ENCODE data around the gene WRAP53.

WRAP53 gene

DNA sequence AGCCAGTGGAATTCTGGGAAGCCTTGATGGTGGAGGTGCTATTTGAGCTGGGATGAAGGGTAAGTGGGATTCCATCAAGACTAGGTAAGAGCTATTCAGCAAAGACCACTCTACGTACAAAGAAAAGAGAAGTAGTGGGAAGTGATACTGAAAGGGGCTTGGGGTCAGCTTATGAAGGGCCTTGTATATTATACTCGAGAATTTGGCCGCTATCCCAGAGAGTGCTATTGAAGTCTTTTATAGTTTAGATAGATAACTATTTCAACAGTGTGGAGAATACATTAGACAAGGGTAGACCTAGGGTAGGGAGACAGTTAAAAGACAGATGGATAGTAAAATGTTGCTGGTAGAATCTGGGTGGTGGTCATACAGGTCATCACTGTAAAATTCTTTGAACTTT, 39.6 kb downstream of the WRAP53 start:
- TF ChIP-seq TAF1 (IDR thresholded peaks at IDR 0.05; ENCODE audit: borderline replicate concordance, insufficient read depth, low read length) (no peak), POLR2AphosphoS5 (IDR thresholded peaks at IDR 0.05; ENCODE audit: low read depth, low read length) (no peak), SIN3A (IDR thresholded peaks at IDR 0.05; ENCODE audit: borderline replicate concordance, insufficient read depth, low read length) (no peak), FOXP2 (optimal IDR thresholded peaks at IDR 0.05; ENCODE audit: borderline replicate concordance, extremely low read depth, extremely low read length, insufficient read depth) (no peak)
- TF ChIP-seq, protein P1, sequence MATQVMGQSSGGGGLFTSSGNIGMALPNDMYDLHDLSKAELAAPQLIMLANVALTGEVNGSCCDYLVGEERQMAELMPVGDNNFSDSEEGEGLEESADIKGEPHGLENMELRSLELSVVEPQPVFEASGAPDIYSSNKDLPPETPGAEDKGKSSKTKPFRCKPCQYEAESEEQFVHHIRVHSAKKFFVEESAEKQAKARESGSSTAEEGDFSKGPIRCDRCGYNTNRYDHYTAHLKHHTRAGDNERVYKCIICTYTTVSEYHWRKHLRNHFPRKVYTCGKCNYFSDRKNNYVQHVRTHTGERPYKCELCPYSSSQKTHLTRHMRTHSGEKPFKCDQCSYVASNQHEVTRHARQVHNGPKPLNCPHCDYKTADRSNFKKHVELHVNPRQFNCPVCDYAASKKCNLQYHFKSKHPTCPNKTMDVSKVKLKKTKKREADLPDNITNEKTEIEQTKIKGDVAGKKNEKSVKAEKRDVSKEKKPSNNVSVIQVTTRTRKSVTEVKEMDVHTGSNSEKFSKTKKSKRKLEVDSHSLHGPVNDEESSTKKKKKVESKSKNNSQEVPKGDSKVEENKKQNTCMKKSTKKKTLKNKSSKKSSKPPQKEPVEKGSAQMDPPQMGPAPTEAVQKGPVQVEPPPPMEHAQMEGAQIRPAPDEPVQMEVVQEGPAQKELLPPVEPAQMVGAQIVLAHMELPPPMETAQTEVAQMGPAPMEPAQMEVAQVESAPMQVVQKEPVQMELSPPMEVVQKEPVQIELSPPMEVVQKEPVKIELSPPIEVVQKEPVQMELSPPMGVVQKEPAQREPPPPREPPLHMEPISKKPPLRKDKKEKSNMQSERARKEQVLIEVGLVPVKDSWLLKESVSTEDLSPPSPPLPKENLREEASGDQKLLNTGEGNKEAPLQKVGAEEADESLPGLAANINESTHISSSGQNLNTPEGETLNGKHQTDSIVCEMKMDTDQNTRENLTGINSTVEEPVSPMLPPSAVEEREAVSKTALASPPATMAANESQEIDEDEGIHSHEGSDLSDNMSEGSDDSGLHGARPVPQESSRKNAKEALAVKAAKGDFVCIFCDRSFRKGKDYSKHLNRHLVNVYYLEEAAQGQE (IDR thresholded peaks at IDR 0.05; ENCODE audit: insufficient read depth in 1 of 2, low read depth in 2 of 2, low read length in 2 of 2): no peak

DNA sequence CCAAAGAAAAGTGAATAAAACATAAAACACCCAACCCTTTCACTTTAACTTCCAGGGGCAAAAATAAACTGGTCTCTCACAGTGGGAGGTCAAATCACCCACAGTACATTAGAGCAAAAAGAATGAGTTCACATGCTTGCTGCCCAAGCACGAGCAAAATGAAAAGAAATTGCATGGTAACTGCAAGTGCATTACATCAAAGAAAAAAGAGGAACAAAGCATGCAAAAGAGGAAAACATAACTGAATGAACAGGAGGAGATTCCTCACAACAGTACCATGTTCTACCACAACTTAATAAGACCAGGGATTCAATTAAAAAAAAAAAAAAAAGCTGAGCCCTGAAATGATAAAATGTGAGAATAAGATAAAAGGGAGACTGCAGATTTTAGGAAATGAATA, 41.5 kb downstream of the WRAP53 start:
- no peak for TF ChIP-seq POLR2AphosphoS5 (IDR thresholded peaks at IDR 0.05; ENCODE audit: low read depth, low read length)
- no peak for TF ChIP-seq FOXP2 (optimal IDR thresholded peaks at IDR 0.05; ENCODE audit: borderline replicate concordance, extremely low read depth, extremely low read length, insufficient read depth)
- TF ChIP-seq SIN3A (IDR thresholded peaks at IDR 0.05; ENCODE audit: borderline replicate concordance, insufficient read depth, low read length): no peak
- TF ChIP-seq TAF1 (IDR thresholded peaks at IDR 0.05; ENCODE audit: borderline replicate concordance, insufficient read depth, low read length): no peak
- TF ChIP-seq, protein P1 (IDR thresholded peaks at IDR 0.05; ENCODE audit: insufficient read depth in 1 of 2, low read depth in 2 of 2, low read length in 2 of 2): no peak

DNA sequence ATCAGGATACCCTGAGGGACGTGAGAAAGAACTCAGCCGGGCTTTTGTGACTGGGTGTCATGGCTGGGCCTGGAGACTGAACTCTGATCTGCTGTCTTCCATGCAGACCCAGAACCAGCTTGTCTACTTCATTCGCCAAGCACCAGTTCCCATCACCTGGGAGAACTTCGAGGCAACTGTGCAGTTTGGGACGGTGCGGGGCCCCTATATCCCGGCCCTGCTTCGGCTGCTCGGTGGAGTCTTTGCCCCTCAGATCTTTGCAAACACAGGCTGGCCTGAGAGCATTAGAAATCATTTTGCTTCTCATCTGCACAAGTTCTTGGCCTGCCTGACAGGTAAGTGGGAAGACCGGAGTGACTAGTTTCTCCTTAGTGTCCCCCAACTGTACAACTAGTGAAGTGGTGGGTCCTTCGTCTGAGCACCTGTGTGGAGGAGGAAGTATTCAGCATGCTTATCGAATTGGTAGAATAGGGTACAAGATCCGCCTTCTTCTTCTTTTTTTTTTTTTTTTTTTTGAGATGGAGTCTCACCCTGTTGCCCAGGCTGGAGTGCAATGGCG, 44.8 kb downstream of the WRAP53 start:
- TF ChIP-seq SIN3A (IDR thresholded peaks at IDR 0.05; ENCODE audit: borderline replicate concordance, insufficient read depth, low read length): no peak
- no peak for TF ChIP-seq POLR2AphosphoS5 (IDR thresholded peaks at IDR 0.05; ENCODE audit: low read depth, low read length)
- TF ChIP-seq TAF1 (IDR thresholded peaks at IDR 0.05; ENCODE audit: borderline replicate concordance, insufficient read depth, low read length): no peak
- TF ChIP-seq FOXP2 (optimal IDR thresholded peaks at IDR 0.05; ENCODE audit: borderline replicate concordance, extremely low read depth, extremely low read length, insufficient read depth): no peak
- TF ChIP-seq, protein P1 (IDR thresholded peaks at IDR 0.05; ENCODE audit: insufficient read depth in 1 of 2, low read depth in 2 of 2, low read length in 2 of 2): no peak

DNA sequence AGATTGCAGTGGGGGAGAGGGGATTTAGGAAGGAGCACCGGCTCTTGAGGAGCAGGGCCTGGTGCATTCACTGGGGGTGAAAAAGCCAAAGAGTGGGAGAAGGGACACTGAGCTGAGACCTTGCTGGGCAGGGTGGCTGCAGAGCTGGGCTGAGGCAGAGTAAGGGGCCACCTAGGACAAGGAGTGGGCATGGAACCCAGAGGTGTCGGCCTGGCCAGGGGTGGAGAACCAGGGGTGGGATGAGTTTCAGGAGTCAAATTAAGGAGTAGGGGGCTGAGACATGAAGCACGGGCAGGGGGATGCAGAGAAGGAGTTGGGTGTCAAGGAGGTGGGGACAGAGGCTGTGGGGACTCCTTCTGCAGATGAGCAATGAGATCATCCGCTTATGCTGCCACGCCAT, 49.3 kb downstream of the WRAP53 start:
- no peak for TF ChIP-seq SIN3A (IDR thresholded peaks at IDR 0.05; ENCODE audit: borderline replicate concordance, insufficient read depth, low read length)
- no peak for TF ChIP-seq POLR2AphosphoS5 (IDR thresholded peaks at IDR 0.05; ENCODE audit: low read depth, low read length)
- TF ChIP-seq TAF1 (IDR thresholded peaks at IDR 0.05; ENCODE audit: borderline replicate concordance, insufficient read depth, low read length): no peak
- no peak for TF ChIP-seq FOXP2 (optimal IDR thresholded peaks at IDR 0.05; ENCODE audit: borderline replicate concordance, extremely low read depth, extremely low read length, insufficient read depth)
- TF ChIP-seq, protein P1 (IDR thresholded peaks at IDR 0.05; ENCODE audit: insufficient read depth in 1 of 2, low read depth in 2 of 2, low read length in 2 of 2): no peak

Data from PFSK-1 (cell line).